Measurements from ENCODE around the gene NDST4.

NDST4 gene

DNA sequence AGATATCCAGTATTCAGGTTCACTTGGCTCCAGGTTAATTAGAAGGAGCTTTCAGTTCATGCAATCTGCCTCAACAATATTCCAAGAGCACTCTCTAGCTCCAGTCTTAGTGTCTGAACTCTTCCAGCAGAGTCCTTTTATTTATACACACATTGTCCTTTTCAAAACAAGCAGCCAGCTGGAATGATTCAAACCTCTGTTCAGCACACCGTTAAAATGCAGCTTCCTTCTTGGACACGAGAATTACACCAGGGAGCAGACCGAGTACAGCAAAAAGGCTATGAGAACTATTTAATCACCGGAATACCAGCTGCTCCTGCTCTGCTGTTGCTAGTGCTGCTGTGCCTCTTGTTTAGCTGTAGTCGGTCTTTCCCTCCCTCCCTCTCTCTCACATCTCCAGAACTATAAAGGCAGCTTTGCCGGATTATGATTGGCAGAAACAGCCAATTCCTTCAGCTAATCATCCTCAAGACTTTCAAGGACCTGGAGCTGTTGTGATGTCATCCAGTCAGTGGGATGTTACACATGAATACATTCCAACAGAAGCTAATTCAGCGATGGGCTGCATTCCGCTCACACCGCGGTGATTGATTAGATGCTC, at the start of gene NDST4:
Gene NDST4, minus strand, starts transcription at position 115 of the 601 bp plus-strand sequence. CDS start 36,584 bp downstream, outside the sequence.
- DNase-seq: peak; percentile 19

DNA sequence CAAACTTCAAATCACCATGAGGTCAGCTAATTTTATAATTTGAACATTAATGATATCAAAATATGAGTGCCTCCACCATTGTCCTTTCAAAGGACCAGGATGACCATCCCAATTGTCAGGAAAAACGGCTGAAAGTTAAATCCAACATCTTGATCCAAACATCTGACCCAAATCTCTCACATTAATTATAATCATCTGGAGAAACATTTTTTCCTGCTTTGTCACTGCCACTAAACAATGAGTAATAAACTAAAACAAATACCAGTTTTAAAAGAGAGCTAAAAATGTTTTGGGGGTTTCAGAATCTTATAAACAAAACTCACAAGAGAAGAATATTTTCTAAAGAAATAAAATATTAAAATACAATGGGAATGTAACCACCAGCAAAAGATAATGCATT, 45.7 kb upstream of the NDST4 start:
- no peak for DNase-seq

DNA sequence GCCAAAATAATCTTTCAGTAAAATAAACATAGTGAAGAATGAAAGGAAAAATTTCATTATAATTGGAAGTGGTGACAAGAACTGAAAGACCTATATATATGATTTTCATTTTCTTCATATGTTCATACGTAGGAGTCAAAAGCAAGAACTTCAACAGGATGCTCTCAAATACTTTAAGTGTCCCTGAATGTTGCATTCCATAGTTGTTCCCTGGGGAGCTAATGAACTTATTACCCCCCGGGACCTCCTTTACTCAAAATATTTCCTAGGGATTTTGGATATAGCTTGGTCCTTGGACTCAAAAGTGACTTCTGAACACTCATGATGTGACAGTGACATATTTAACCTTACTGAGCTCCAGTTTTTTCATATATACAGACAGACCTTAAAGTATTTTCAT, 44.9 kb upstream of the NDST4 start:
- DNase-seq: no peak

DNA sequence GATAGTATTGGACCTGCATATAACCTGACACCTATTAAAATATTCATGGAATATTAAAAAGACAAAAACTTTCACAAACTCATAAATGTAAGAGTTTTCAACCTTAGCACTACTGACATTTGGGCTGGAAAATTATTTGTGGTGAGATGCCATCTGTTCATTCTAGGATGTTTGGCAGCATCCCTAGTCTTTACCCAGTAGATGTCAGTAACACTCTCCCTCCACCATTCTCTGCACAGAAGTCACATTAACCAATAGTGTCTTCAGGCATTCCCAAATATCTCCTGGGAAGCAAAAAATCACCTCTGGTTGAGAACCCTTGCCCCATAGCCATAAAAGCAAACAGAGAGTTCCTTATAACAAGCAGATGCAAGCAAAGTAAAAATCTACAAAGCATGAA, 41.4 kb upstream of the NDST4 start:
- no peak for DNase-seq

DNA sequence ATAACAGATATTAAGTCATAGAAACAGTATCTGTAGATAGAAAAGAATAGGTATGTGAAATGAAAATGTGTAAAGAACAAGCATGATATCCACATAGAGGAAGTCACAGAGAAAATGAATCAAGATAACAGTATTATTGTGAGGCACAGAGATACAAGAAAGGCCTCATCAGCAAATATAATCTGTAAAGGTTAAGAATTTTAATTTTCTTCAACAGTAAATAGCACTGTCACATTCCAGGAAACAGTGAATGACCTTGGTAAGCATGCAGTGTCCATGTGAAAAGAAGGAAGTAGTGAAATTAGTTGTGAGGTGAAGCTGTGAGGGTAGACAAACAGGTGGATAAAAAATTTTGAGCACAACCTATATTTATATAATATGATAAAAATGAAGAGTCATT, 39.5 kb upstream of the NDST4 start:
- DNase-seq: no peak

DNA sequence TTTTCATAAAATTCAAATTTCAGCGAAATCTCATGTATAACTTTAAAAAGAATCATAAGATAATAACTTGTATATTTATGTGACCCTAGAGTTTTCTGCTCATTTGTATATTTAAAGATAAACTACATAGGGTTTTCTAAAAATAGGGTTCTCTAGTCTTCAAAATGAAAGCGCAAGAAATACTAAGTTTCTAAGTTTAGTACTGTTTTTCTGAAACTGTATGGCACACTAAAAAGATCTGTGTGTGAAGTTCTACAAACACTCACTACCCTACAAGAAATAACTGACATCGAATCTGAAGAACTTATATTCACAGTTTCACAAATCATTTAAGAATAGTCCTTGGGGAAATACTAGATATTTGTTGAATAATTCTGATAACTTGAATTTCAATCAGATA, 38.7 kb upstream of the NDST4 start:
- DNase-seq: no peak

DNA sequence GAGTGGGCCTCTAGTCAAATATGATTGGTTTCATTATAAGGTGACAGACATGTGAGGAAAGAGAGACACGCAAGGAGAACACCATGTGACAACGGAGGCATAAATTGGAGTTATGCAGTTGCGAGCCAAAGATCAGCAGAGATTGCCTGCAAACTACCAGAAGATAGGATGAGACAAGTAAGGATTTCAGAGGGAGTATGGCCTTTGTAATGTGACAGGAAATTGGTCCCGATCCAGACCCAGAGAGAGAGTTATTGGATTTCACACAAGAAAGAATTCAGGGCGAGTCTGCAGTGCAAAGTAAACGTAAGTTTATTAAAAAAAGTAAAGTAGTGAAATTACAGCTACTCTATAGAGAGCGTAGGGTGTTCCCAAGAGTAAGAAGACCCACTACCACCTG, 35.7 kb upstream of the NDST4 start:
- DNase-seq: no peak

DNA sequence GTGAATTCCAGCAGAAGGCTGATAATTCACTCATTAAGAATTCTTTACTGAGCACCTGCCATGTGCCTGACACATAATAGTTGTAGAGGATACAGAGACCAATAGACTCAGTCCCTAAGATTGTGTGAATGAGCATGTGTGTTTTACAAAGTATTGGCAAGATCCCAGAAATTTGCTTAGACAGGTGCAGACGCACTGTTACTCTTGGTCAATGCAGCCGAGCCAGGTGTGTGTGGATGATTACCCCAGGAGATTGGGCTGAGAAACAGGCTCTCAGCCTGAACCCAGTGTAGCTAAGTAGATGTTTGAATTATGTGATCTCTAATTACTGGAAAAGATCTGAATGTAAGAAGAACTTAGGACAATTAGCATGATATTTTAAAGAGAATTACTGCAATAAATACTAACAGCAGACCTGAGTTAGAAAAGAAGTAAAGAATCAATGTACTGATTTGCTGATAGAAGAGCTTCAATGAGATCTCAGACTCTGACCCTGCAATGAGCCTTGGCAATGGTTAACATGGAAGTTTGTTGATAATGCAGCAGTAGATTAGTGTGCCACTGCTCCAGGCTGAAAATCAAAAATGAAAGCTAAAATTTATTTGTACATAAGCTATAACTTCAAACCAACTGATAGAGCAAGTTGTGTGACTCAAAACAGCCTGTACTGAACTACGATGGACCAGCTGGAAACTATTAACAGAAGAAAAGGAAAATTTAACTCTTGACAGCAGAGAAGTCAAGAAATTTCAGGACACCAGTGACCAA, 32.2 kb upstream of the NDST4 start:
- DNase-seq: peak; percentile 92

DNA sequence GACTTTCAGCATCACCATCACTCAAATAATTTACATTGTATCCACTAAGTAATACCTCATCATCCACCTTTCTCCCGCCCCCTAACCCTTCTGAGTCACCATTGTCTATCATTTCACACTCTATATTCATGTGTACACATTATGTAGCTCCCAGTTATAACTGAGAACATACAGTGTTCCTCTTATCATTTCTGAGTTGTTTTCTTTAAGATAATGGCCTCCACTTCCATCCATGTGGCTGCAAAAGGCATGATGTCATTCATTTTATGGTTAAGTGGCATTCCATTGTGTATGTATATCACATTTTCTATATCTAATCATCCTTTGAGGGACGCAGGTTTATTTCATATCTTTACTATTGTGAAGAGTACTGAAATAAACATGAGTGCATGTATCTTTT, 14.6 kb upstream of the NDST4 start:
- DNase-seq: no peak

DNA sequence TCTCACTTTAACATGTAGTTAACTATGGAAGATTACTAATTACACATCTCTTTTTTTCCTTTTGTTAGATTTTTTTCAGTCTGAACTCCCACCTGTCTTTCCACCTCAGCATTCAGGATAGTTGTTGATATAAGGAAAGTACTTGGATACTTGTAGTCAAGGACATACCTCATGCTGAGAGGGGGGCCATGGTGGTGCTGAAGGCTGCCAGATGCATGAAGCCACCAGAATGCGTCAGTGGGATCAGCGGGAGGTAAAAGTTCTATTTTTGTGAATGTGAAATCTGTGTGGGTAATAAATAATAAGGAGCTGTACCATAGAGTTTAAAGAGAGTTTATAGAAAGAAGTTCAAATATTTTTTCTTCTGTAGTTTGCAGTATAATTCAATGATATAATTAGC, 13.1 kb upstream of the NDST4 start:
- no peak for DNase-seq

DNA sequence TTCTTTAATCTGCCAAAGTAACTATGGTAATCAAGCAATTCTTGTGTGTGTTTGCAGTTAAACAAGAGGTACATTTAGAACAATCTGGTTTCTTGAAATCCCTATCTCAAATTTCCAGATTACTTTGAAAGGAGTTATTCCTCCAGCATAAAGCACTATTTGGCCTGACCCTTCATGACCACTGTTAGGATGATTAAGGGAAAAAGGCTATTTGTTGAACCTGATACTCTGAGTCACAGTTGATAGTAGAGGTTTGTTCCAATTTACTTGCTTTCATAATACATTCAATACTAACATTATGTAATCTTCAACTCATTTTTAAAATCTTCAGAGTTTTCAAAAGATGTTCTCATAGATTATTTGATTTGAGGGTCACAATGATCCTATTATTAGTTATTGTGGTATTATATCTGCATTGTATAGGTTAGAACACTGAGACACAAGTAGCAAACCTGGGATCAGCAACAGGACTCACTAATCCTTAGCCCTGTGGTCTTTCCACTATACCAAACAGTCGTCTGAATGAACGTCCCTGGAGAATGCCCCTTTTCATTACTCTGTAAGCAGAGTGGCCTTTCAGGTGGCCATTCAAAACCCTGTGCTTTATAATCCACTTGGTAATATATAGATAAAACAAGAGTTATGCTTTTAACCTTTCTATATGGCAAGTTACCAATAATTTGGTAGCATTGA, 8.1 kb upstream of the NDST4 start:
- no peak for DNase-seq

DNA sequence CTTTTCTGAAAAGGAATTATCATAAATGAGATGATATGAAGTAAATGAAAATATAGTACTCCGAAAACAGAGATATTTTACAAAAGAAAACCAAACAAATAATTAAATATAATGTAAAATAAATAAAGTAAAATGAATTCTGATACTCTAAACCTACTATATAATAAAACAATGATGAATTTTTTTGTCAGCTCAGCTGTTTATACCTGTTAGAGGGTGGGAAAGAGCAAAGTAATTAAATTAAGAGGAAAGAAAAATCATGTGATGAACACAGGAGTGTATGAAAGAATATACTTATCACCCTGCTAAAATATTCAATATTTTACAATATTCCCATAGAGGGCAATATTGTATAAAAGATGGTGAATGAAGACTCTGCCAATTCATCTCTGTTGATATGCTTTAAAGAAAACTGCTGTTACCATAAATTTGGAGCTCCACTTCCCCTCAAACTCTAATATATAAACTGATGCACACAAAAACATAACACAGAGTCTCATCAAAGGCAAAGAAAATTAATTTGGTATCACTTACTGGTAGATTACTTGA, 6.5 kb upstream of the NDST4 start:
- DNase-seq: peak; percentile 13

DNA sequence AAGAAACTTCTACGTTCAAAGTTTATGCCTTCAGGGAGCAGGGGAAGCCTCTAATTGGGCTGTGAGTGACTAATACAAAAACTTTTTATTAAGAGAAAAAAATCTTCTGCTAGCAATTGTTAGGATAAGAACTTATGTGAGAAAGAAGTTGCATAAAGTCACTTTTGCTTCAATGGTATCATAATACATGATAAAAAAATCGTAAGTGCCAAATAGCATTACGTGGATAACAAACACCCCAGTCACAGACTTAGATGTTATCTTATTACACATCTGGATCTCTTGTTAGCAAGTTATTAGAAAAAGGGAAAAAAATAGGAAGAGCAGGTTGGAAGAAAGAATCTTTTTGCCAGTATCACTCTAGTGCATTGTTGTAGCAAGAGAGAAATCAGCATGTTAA, 4.2 kb upstream of the NDST4 start:
- DNase-seq: no peak

DNA sequence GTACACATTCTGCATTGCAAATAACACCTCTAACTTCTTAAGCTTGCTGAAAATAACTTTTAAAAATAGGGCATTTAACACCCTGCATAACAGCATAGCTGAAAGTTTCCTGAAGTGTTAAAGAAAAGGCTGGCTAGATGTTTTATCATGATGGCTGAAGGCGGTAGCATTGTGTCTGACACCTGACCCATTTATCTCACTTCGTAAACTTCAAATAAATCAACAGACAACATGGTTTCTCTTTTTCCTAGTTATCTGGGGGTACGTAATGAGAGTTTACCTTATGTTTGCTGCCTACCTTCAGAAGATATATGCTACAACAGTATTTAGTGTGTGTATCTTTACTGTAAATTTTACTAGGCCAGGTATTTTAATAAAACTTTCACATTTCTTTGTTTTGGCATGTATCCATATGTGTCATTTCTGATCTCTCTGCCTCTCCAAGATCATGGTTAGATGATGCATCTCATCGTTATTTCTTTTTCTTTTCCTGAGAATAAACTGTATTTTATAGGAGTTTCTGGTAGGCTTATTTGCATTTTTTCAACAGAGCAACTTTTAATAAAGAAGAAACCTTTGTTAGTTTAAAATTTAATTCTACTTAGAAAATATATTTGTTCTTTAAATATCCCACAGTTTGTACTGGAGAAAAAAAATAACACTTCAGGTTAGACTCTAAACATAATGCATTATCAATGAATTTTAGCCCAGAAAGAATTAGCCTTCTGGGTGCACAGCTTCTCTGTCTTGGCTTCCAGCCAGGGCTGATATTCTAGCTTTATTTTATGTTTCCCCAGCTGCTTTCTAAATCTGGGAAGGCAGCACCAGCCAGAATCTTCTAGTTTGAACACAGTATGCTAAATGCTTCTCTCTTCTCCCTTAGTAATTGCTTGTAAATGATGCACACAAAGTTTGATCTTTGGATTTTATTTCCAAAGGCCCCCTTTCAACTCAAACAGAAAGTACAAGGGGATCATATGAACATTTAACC, 2.9 kb downstream of the NDST4 start:
- DNase-seq: peak; percentile 61

DNA sequence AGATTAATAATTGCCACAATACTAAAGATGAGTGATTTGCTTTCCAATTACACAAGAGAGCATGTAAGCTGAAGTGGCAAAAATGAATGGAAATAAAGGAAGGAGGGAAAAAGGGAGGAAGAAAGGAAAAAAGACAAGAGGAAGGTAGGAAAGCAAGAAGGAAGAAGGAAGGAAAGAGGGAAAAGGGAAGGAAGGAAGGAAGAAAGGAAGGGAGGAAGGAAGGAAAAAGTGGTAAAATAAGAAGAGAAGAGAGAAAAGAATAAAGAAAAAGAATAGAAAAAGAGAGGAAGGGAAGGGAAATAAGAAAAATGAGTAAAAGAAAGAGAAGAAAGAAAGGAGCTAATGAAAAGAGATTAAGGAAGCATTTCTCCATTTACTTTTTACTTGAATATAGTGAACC, 4.6 kb downstream of the NDST4 start:
- DNase-seq: no peak

DNA sequence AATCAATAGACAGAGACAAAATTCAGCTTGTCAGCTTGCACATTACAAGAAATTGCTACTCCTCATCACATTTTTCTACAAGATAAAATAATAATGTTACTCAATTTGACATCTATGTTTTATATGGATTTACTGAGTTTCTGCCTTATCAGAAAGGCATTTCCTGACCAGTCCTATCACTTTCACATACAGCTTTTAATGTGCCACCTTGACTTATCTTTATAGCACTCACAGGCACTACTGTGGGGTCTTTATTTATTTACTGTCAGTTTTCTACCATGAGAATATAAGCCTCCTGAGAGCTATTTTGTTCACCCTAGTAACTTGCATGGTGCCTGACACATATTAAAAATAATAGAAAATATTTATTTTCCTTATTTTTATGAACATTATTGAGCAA, 6.0 kb downstream of the NDST4 start:
- no peak for DNase-seq

DNA sequence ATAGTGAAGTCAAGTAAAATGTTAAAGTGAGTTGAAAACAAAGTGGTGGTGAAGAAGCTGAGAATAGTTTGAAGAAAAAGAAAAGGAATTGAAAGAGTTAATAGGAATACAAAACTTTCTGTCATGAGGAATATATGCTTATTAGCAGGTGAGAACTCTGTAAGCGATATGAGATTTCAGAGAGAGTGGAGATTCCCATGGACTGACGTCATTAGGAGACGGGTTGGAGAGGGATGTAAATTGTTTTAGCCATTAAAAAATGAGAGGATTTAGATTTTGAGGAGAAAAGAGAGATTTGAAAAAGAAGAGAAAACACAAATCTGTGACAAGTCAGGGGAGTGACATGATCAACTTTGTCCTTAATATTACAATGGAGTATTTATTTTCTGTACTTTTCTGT, 11.7 kb downstream of the NDST4 start:
- DNase-seq: no peak

DNA sequence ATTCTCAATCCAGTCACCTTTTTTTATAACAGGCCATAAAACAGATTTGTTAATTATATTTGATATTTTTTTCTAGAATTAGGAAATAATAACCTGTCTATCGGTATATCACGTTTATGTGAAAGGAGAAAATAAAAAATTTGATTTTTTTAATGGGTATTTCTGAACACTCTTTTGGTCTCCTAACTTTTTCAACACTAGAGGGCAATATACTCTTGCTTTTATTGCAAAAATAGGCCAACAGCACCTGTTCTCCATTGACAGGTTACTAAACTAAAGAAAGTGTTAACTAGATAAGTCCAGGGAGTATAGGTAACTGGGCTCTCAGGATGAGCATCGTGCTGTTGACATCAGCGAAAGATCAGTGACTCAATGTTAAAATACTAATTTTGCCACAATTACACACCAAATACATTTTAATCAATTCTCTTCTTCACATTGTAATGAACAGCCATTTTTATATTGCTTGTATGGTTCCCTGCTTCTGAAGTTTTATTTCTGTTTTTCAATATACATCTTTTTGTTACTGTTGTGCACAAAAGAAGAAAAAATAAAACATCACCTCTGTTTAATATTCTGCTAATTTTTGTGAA, 22.8 kb downstream of the NDST4 start:
- peak; percentile 9 for DNase-seq

DNA sequence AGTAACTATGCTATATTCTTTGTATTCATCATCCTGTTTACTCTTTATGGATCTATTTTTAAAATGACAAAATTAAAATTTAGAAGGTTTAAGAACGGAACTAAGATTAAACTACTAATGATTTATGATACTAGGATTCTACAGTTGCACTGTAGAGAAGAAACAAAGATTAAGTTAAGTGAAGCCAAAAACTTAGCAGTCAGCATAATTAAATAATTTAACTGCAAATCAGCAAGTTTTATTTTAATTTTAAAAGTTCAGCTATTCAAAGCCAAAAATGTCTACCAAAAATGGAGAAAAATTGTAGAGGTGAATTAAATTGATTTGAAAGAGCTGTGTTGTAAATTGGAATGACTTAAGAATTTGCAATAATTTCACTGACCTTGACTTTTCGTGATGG, 30.8 kb downstream of the NDST4 start:
- no peak for DNase-seq

DNA sequence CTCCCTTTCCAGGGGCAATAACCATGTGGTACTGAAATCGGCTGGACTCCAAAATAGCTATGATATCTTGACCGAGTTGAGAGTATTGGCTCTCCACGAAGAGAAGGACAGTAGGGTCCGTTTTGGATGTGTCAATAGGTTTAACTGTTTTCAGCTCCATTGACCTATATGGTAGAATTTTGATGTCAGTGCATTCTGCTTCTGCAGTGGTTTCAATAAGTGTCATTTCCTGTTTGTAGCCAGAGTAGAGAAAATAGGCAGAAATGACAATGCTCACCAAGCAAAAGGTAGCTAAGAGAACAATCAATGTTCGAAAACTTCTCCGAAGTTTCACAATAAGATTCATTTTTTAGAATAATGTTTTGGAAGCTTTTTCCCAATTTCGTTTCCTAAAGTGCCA, 36.7 kb downstream of the NDST4 start:
- no peak for DNase-seq

DNA sequence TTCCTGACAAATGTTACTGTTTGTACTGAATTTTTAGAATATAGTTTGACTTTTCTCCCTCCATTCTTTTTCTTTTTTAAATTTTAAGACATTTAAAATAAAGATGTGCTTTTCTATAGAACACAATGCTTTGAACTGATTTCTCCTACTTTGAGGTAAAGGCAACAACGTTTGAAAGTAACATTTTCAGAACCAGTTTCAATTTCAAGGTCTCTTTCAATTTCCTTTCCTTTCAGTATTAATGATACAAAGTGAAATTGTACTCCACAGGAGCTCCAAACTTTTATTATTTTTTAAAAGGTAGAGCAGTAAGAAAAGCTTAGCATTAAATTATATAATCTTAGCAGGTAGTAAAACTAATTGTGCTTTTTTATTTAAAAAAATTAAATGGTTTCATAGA, 54.9 kb downstream of the NDST4 start:
- no peak for DNase-seq

DNA sequence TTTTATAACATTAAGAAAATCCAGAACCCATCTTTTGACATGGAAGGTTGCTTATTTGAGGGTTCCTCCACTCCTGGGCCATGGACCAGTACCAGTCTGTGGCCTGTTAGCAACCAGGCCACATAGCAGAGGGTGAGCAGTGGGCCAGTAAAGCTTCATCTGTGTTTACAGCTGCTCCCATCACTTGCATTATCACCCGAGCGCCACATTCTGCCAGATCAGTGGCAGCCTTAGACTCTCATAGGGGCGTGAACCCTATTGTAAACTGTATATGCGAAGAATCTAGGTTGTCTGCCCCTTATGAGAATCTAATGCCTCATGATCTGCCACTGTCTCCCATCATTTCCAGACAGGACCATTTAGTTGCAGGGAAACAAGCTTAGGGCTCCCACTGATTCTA, 58.6 kb downstream of the NDST4 start:
- DNase-seq: no peak
